ENCODE measurements around the gene MBD3L3.
"Not testable (repeated sequence)": the region's sequence is repeated elsewhere in the genome, so short reads cannot be mapped to it uniquely, and the experiment has no call there.

Gene MBD3L3

GRCh38 chr19:7063339-7063738 is 4.9 kb upstream of the MBD3L3 start:
- WGBS, 2 experiments (ENCODE audit: insufficient coverage in 2 of 2), result 76 to 80% methylated on average over 3 of the region's 4 CpGs
- Histone ChIP-seq H3K27ac (ENCODE audit: low read depth, low read length, severe bottlenecking) (no peak overlapping the region), H3K36me3 (ENCODE audit: control insufficient read depth, insufficient read depth, low read length) (no peaks in the 10 kb centered on the region), H3K4me1 (ENCODE audit: control insufficient read depth, insufficient read depth, low read length, poor library complexity, severe bottlenecking) (no peaks in the 10 kb centered on the region), H3K4me3 (ENCODE audit: extremely low read depth, insufficient read depth, low read length, poor library complexity, severe bottlenecking) (no peak overlapping the region), H3K9me3 (ENCODE audit: control insufficient read depth, low read length) (peaks cover 4% of the 10 kb centered on the region)

- not testable (repeated sequence) for H3K4me1 ChIP-seq (ENCODE audit: control insufficient read depth, insufficient read depth, low read length, poor library complexity, severe bottlenecking); H3K9me3 ChIP-seq (ENCODE audit: control insufficient read depth, low read length); H3K4me3 ChIP-seq (ENCODE audit: extremely low read depth, insufficient read depth, low read length, poor library complexity, severe bottlenecking); H3K36me3 ChIP-seq (ENCODE audit: control insufficient read depth, insufficient read depth, low read length); H3K27ac ChIP-seq (ENCODE audit: low read depth, low read length, severe bottlenecking)
- 80% methylated on average over 1 of the region's 2 CpGs; no CpG with 5 or more reads in 1 of the 2 experiments for WGBS, 2 experiments (ENCODE audit: insufficient coverage in 2 of 2)
These were observed 1.5 kb upstream of the MBD3L3 start for GRCh38 chr19:7059977-7060376.

DNA sequence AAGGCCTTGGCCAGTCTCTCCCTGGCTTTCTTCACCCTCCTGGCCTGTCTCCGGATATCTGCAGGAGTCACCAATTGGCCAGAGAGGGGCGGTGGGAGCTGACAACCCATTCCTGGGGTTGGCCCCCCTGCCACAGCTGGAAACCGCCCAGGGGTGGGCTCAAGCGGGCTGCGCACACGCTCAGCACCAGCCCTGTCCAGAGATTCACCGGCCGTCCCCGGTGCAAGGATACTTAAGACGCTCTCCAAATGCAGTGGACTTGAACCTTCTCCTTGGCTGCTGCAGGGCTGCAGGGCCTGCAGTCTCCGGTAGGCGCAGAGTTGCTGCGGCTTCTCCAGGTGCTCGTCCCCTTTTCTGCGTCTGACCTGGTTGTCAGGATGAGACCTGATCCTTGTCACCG is 2.1 kb downstream of the MBD3L3 start:
- H3K27ac ChIP-seq (ENCODE audit: low read depth, low read length, severe bottlenecking); H3K4me1 ChIP-seq (ENCODE audit: control insufficient read depth, insufficient read depth, low read length, poor library complexity, severe bottlenecking); H3K36me3 ChIP-seq (ENCODE audit: control insufficient read depth, insufficient read depth, low read length); H3K4me3 ChIP-seq (ENCODE audit: extremely low read depth, insufficient read depth, low read length, poor library complexity, severe bottlenecking); H3K9me3 ChIP-seq (ENCODE audit: control insufficient read depth, low read length): not testable (repeated sequence)
- WGBS, 2 experiments (ENCODE audit: insufficient coverage in 2 of 2), result 80 to 93% methylated on average over 2 to 3 of the region's 16 CpGs

GRCh38 chr19:7055679-7056078 is 2.8 kb downstream of the MBD3L3 start:
- H3K4me1 ChIP-seq (ENCODE audit: control insufficient read depth, insufficient read depth, low read length, poor library complexity, severe bottlenecking); H3K9me3 ChIP-seq (ENCODE audit: control insufficient read depth, low read length); H3K27ac ChIP-seq (ENCODE audit: low read depth, low read length, severe bottlenecking); H3K4me3 ChIP-seq (ENCODE audit: extremely low read depth, insufficient read depth, low read length, poor library complexity, severe bottlenecking); H3K36me3 ChIP-seq (ENCODE audit: control insufficient read depth, insufficient read depth, low read length): not testable (repeated sequence)
- 78% methylated on average over 3 of the region's 14 CpGs; no CpG with 5 or more reads in 1 of the 2 experiments for WGBS, 2 experiments (ENCODE audit: insufficient coverage in 2 of 2)

GRCh38 chr19:7054635-7055368 is 3.7 kb downstream of the MBD3L3 start:
- 94 to 96% methylated on average over 3 to 4 of the region's 14 CpGs for WGBS, 2 experiments (ENCODE audit: insufficient coverage in 2 of 2)
- H3K27ac ChIP-seq (ENCODE audit: low read depth, low read length, severe bottlenecking); H3K4me3 ChIP-seq (ENCODE audit: extremely low read depth, insufficient read depth, low read length, poor library complexity, severe bottlenecking); H3K4me1 ChIP-seq (ENCODE audit: control insufficient read depth, insufficient read depth, low read length, poor library complexity, severe bottlenecking); H3K9me3 ChIP-seq (ENCODE audit: control insufficient read depth, low read length); H3K36me3 ChIP-seq (ENCODE audit: control insufficient read depth, insufficient read depth, low read length): not testable (repeated sequence)

GRCh38 chr19:7052896-7053295 is 5.6 kb downstream of the MBD3L3 start:
- no CpG with 5 or more reads among the region's 7 CpGs for WGBS, 2 experiments (ENCODE audit: insufficient coverage in 2 of 2)
- H3K27ac ChIP-seq (ENCODE audit: low read depth, low read length, severe bottlenecking); H3K4me3 ChIP-seq (ENCODE audit: extremely low read depth, insufficient read depth, low read length, poor library complexity, severe bottlenecking); H3K36me3 ChIP-seq (ENCODE audit: control insufficient read depth, insufficient read depth, low read length); H3K9me3 ChIP-seq (ENCODE audit: control insufficient read depth, low read length); H3K4me1 ChIP-seq (ENCODE audit: control insufficient read depth, insufficient read depth, low read length, poor library complexity, severe bottlenecking): not testable (repeated sequence)

GRCh38 chr19:7051421-7051820 is 7.1 kb downstream of the MBD3L3 start:
- no CpG with 5 or more reads among the region's 5 CpGs for WGBS, 2 experiments (ENCODE audit: insufficient coverage in 2 of 2)
- not testable (repeated sequence) for H3K27ac ChIP-seq (ENCODE audit: low read depth, low read length, severe bottlenecking); H3K36me3 ChIP-seq (ENCODE audit: control insufficient read depth, insufficient read depth, low read length); H3K4me1 ChIP-seq (ENCODE audit: control insufficient read depth, insufficient read depth, low read length, poor library complexity, severe bottlenecking); H3K4me3 ChIP-seq (ENCODE audit: extremely low read depth, insufficient read depth, low read length, poor library complexity, severe bottlenecking); H3K9me3 ChIP-seq (ENCODE audit: control insufficient read depth, low read length)

- H3K4me1 ChIP-seq (ENCODE audit: control insufficient read depth, insufficient read depth, low read length, poor library complexity, severe bottlenecking); H3K4me3 ChIP-seq (ENCODE audit: extremely low read depth, insufficient read depth, low read length, poor library complexity, severe bottlenecking); H3K27ac ChIP-seq (ENCODE audit: low read depth, low read length, severe bottlenecking); H3K36me3 ChIP-seq (ENCODE audit: control insufficient read depth, insufficient read depth, low read length); H3K9me3 ChIP-seq (ENCODE audit: control insufficient read depth, low read length): not testable (repeated sequence)
- WGBS, 2 experiments (ENCODE audit: insufficient coverage in 2 of 2), result no CpG with 5 or more reads among the region's 7 CpGs
These were observed 9.5 kb downstream of the MBD3L3 start, which contains the start of gene MBD3L2 for GRCh38 chr19:7049021-7049420. TSS of gene MBD3L2 (plus strand) at chr19:7049321. CDS start at chr19:7049374, 53 bp downstream.

DNA sequence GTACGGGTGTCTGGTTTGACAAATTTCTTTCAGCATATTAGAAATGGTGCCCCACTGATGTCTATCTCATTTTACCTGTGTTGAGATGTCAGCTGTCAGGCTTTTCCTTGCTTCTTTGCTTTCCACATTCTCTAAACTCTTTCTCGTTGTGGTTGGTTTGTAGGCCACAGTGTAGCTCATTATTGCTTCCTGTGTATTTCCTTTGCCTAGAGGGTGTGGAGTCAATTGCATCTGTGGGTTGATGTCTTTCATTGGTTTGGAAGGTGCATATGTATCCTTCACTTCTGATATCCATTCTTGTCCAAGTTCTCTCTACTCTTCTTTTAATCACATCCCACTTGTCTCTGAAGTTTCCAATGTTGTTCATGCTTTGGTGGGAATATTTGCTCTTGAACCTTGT is 16.9 kb downstream of the MBD3L3 start:
- H3K9me3 ChIP-seq (ENCODE audit: control insufficient read depth, low read length); H3K36me3 ChIP-seq (ENCODE audit: control insufficient read depth, insufficient read depth, low read length); H3K4me3 ChIP-seq (ENCODE audit: extremely low read depth, insufficient read depth, low read length, poor library complexity, severe bottlenecking); H3K4me1 ChIP-seq (ENCODE audit: control insufficient read depth, insufficient read depth, low read length, poor library complexity, severe bottlenecking); H3K27ac ChIP-seq (ENCODE audit: low read depth, low read length, severe bottlenecking): not testable (repeated sequence)
- WGBS, 2 experiments (ENCODE audit: insufficient coverage in 2 of 2), result no CpG with 5 or more reads among the region's 2 CpGs

GRCh38 chr19:7040079-7040478 is 18.4 kb downstream of the MBD3L3 start, which contains the start of gene MBD3L4:
TSS of gene MBD3L4 (minus strand) at chr19:7040179. CDS start at chr19:7040144, 35 bp downstream.
- H3K9me3 ChIP-seq (ENCODE audit: control insufficient read depth, low read length); H3K36me3 ChIP-seq (ENCODE audit: control insufficient read depth, insufficient read depth, low read length); H3K4me3 ChIP-seq (ENCODE audit: extremely low read depth, insufficient read depth, low read length, poor library complexity, severe bottlenecking); H3K4me1 ChIP-seq (ENCODE audit: control insufficient read depth, insufficient read depth, low read length, poor library complexity, severe bottlenecking); H3K27ac ChIP-seq (ENCODE audit: low read depth, low read length, severe bottlenecking): not testable (repeated sequence)
- no CpG with 5 or more reads among the region's 9 CpGs for WGBS, 2 experiments (ENCODE audit: insufficient coverage in 2 of 2)

- not testable (repeated sequence) for H3K4me1 ChIP-seq (ENCODE audit: control insufficient read depth, insufficient read depth, low read length, poor library complexity, severe bottlenecking); H3K4me3 ChIP-seq (ENCODE audit: extremely low read depth, insufficient read depth, low read length, poor library complexity, severe bottlenecking); H3K27ac ChIP-seq (ENCODE audit: low read depth, low read length, severe bottlenecking); H3K9me3 ChIP-seq (ENCODE audit: control insufficient read depth, low read length); H3K36me3 ChIP-seq (ENCODE audit: control insufficient read depth, insufficient read depth, low read length)
- no CpG with 5 or more reads among the region's 9 CpGs for whole genome bisulfite sequencing, 2 experiments (ENCODE audit: insufficient coverage in 2 of 2)
These were observed 28.2 kb downstream of the MBD3L3 start, which contains the start of gene MBD3L5 for GRCh38 chr19:7030278-7030677. TSS of gene MBD3L5 (plus strand) at chr19:7030578. CDS start at chr19:7030612, 34 bp downstream.

Data from mesodermal cell (in vitro differentiated cells).